Stimulated activated CD8-positive, alpha-beta memory T cell treated with anti-CD3 and anti-CD28 coated beads, Interleukin-7, amount 100 ng/mL, for 1 hour (primary cell): ENCODE data around the gene ZNF433.
"Not testable (repeated sequence)": the region's sequence is repeated elsewhere in the genome, so short reads cannot be mapped to it uniquely, and the experiment has no call there.

Experiments used
- DNase-seq, 2 donors: peaks; one replicate each; pipeline ENCODE4 v3.0.0-alpha.2; 2020; ENCODE audit warnings: low read depth in 2 of 2

The ZNF433 gene

GRCh38 chr19:12035220-12036172 is at the start of gene ZNF433:
Gene ZNF433, minus strand, starts transcription at chr19:12035679. Its CDS starts 140 bp downstream, at chr19:12035539.
- peak; percentile 25 to 44 for DNase-seq

DNA sequence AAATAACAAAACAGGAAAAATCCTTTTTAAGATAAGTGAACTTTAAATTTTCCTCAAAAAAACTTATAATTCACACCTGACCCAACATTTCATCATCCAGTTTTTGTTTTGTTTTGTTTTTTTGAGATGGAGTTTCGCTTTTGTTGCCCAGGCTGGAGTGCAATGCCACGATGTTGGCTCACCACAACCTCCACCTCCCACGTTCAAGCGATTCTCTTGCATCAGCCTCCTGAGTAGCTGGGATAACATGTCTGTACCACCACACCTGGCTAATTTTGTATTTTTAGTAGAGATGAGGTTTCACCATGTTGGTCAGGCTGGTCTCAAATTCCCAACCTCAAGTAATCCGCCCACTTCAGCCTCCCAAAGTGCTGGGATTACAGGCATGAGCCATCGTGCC is 47.9 kb upstream of the ZNF433 start:
- not testable (repeated sequence) for DNase-seq

DNA sequence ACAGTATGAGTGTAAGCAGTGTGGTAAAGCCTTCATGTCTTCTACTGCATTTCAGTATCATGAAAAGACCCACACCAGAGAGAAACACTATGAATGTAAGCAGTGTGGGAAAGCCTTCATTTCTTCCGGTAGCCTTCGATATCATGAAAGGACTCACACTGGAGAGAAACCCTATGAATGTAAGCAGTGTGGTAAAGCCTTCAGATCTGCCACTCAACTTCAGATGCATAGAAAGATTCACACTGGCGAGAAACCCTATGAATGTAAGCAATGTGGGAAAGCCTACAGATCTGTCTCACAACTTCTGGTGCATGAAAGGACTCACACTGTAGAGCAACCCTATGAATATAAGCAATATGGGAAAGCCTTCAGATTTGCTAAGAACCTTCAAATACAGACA is 41.9 kb upstream of the ZNF433 start:
- DNase-seq, result no peak

GRCh38 chr19:12076331-12076730 is 40.9 kb upstream of the ZNF433 start:
- not testable (repeated sequence) for DNase-seq

DNA sequence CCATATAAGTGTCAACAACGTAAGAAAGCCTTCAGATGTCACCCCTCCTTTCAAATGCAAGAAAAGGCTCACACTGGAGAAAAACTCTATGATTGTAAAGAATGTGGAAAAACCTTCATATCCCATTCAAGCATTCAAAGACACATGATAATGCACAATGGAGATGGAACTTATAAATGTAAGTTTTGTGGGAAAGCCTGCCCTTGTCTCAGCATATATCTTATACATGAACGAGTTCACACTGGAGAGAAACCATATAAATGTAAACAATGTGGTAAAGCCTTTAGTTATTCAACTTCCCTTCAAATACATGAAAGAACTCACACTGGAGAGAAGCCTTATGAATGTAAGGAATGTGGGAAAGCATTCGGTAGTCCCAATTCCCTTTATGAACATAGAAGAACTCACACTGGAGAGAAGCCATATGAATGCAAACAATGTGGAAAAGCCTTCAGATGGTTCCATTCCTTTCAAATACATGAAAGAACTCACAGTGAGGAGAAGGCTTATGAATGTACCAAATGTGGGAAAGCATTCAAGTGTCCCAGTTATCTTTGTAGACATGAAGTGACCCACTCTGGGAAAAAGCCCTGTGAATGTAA is 40.2 kb upstream of the ZNF433 start:
- no peak for DNase-seq

- peak; percentile 37 to 46 for DNase-seq
Observed at GRCh38 chr19:12064590-12065538, 29.4 kb upstream of the ZNF433 start, which contains the start of gene ZNF844. Gene ZNF844, plus strand, starts transcription at chr19:12064731. Its CDS starts 143 bp downstream, at chr19:12064874.

- DNase-seq, result no peak
Observed at GRCh38 chr19:12055784-12056183, 20.3 kb upstream of the ZNF433 start.

DNA sequence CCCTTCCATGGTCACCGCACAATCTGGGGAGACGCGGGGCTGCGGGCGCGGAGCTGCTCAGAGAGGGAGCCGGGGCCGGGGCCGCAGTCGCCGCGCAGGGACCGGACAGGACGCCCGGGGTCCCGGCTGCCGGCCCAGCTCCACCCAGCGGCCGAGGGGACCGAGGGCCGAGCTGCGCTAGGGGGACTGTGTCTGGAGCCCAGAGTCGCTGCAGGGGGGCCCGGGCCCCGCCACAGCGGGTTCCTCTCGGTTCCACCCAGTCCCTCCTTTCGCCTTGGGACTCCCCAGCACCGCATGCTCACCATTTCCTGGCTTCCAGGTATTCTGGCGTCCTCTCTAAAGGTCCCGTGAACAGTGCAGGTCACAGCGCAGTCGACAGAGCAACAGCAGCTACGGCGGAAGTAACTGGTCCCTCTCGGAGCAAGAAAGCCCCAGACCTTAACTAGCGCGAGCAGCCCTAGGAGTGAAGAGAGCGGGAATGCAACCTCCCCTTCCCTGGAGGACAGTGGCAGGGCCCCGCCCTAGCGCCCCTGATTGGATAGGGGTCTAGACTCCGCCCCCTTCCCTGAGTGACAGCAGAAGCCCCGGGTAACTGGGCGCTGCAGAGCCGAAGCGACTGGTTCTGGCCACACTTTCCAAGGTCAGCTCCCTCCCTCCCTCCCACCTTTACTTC is 17.2 kb upstream of the ZNF433 start, which contains the start of gene ZNF878:
Gene ZNF878, minus strand, starts transcription at position 465 of the 673 bp plus-strand sequence. Its CDS starts 160 bp downstream, at position 305.
- DNase-seq, result no peak

GRCh38 chr19:12052091-12052496 is 16.6 kb upstream of the ZNF433 start:
- no peak for DNase-seq

DNA sequence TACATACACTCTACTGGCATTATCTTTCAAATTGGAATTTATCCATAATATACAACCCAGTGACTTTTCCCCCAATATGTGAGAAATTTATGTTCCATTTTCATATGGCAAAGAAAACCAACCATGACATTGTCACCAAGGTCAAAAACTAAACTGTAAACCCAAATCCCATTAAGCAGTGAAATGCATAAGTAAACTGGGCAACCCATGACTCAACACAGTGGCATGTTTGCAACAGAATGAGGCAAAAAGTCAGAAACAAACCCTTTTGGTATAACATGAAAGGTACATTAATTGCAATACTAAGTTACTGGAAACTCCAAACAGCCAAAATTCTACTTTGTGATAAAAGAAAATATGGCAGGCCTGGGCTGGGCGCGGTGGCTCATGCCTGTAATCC is 12.4 kb upstream of the ZNF433 start:
- DNase-seq, result no peak

DNA sequence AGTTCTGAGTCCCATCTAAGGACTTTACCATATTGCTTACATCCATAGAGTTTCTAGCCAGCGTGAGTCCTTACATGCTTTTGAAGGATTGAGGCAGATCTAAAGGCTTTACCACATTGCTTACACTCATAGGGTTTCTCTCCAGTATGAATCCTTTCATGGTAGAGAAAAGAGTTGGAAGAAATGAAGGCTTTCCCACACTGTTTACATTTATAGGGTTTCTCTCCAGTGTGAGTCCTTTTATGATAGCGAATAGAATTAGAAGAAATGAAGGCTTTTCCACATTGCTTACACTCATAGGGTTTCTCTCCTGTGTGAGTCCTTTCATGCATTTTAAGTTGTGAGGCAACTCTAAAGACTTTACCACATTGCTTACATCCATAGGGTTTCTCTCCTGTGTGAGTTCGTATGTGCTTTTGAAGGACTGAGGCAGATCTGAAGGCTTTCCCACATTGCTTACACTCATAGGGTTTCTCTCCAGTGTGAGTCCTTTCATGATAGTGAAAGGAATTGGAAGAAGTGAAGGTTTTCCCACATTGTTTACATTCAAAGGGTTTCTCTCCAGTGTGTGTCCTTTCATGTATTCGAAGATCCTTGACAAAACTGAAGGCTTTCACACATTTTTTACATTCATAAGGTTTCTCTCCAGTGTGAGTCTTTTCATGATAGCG is 8.4 kb upstream of the ZNF433 start:
- no peak for DNase-seq

GRCh38 chr19:12042893-12043292 is 7.4 kb upstream of the ZNF433 start:
- DNase-seq, result no peak

DNA sequence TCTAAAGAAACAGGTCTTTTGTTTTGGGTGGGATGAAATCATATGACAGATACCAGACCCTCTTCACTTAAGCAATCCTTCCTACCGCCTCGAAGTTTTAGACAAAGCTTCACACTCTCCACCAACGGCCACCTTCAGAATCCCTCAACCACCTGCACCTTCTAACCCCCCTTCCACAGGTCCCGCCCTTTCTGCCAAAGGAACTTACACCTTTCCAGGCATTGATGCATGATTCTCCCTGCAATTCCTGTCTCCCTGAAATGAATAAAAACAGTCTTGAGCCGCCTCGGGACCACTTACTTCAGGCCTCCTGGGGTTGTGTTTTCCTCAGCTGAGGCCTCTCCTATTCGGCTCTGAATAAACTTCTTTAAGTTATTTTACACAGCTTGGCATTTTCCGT is 859 bp downstream of the ZNF433 start:
- DNase-seq, result no peak

- DNase-seq, result no peak
Observed at GRCh38 chr19:12034198-12034597, 1.3 kb downstream of the ZNF433 start.

DNA sequence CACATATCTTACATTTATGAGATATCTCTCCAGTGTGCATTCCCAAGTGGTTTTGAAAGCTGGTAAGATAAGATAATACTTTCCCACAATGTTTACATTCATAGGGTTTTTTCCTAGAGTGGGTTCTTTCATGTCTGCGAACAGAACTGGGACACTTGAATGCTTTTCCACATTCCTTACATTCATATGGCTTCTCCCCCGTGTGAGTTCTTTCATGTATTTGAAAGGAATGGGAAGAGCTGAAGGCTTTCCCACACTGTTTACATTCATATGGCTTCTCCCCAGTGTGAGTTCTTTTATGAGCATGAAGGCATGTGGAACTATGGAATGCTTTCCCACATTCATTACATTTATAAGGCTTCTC is 19.7 kb downstream of the ZNF433 start:
- no peak for DNase-seq

DNA sequence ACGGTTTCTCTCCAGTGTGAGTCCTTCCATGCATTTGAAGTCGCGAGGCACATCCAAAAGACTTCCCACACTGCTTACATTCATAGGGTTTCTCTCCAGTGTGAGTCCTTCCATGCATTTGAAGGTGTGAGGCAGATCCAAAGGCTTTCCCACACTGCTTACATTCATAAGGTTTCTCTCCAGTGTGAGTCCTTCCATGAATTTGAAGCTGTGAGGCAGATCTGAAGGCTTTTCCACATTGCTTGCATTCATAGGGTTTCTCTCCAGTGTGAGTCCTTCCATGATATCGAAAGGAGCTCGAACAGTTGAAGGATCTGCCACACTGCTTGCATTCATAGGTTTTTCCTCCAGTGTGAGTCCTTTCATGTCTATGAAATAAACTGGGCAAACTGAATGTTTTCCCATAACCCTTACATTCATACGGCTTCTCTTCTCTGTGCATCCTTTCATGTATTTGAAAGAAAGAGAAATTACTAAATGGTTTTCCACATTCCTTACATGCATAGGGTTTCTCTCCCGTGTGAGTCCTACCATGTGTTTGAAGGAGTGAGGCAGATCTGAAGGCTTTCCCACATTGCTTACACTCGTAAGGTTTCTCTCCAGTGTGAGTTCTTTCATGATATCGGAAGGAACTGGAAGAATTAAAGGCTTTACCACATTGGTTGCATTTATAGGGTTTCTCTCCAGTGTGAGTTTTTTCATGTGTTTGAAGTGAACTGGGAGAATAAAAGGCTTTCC is 20.3 kb downstream of the ZNF433 start:
- DNase-seq, result no peak

GRCh38 chr19:12000152-12000981 is 35.1 kb downstream of the ZNF433 start:
- no peak for DNase-seq

GRCh38 chr19:11995174-11995573 is 40.3 kb downstream of the ZNF433 start:
- DNase-seq, result no peak

DNA sequence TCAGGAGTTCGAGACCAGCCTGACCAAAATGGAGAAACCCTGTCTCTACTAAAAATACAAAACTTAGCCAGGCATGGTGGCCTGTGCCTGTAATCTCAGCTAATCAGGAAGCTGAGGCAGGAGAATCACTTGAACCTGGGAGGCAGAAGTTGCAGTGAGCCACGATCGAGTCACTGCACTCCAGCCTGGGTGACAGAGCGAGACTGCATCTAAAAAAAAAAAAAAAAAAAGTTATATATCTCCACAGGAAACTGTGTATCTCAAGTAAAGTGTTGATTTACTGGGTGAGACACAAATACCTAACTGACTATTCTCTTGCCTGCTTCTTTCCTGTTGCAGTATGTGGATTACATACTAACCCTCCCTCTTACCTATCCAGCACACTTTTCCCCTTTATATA is 43.6 kb downstream of the ZNF433 start:
- DNase-seq, result not testable (repeated sequence)
